T-helper 2 cell (primary cell): ENCODE data around the gene BTBD9.

ENCODE experiments used
- DNase-seq, 5 experiments: peaks; one replicate each; pipeline versions ENCODE4 v3.0.0 to v3.0.0-alpha.2; 2012 to 2022

The BTBD9 gene

GRCh38 chr6:38279963-38280588 is 359.7 kb downstream of the BTBD9 start:
- no peak for DNase-seq

- no peak for DNase-seq
Observed at GRCh38 chr6:38279423-38279822, 360.3 kb downstream of the BTBD9 start.

- no peak for DNase-seq
Observed at GRCh38 chr6:38273325-38273724, 366.4 kb downstream of the BTBD9 start.

GRCh38 chr6:38272222-38272621 is 367.5 kb downstream of the BTBD9 start:
- no peak for DNase-seq

- DNase-seq = no peak
Observed at GRCh38 chr6:38271081-38271480, 368.6 kb downstream of the BTBD9 start.

- DNase-seq = no peak
Observed at GRCh38 chr6:38270367-38270766, 369.4 kb downstream of the BTBD9 start.

- no peak for DNase-seq
Observed at GRCh38 chr6:38269461-38270172, 370.1 kb downstream of the BTBD9 start.

- DNase-seq = no peak
Observed at GRCh38 chr6:38268342-38268741, 371.4 kb downstream of the BTBD9 start.

GRCh38 chr6:38266921-38267354 is 372.8 kb downstream of the BTBD9 start:
- no peak for DNase-seq

GRCh38 chr6:38264605-38265004 is 375.1 kb downstream of the BTBD9 start:
- no peak for DNase-seq

GRCh38 chr6:38262609-38263008 is 377.1 kb downstream of the BTBD9 start:
- no peak for DNase-seq

- no peak for DNase-seq
Observed at GRCh38 chr6:38262026-38262425, 377.7 kb downstream of the BTBD9 start.

GRCh38 chr6:38261626-38262025 is 378.1 kb downstream of the BTBD9 start:
- no peak for DNase-seq

- DNase-seq = no peak
Observed at GRCh38 chr6:38259736-38260135, 380.0 kb downstream of the BTBD9 start.

- DNase-seq = no peak
Observed at GRCh38 chr6:38248500-38249234, 391.1 kb downstream of the BTBD9 start.

GRCh38 chr6:38245295-38245694 is 394.4 kb downstream of the BTBD9 start:
- DNase-seq = no peak

- DNase-seq = no peak
Observed at GRCh38 chr6:38244869-38245268, 394.9 kb downstream of the BTBD9 start.

- no peak for DNase-seq
Observed at GRCh38 chr6:38241200-38241871, 398.4 kb downstream of the BTBD9 start.

- DNase-seq = no peak
Observed at GRCh38 chr6:38239719-38240451, 399.8 kb downstream of the BTBD9 start.

- no peak for DNase-seq
Observed at GRCh38 chr6:38236631-38237030, 403.1 kb downstream of the BTBD9 start.

- DNase-seq = no peak
Observed at GRCh38 chr6:38234934-38235682, 404.6 kb downstream of the BTBD9 start.

GRCh38 chr6:38234141-38234540 is 405.6 kb downstream of the BTBD9 start:
- DNase-seq = no peak
